HepG2 (cell line): Measurements from ENCODE around the gene SELENOW. TPM values are rescaled to one million over a fixed set of nuclear protein-coding genes. Genes with fewer than 3 reads are reported as not detected.

Source experiments
- CBFB ChIP-seq: sonication (generic); formaldehyde crosslinking; IDR thresholded peaks from 2 replicates; pipeline ENCODE4 v1.4.0; 2020; ENCODE audit warnings: missing genetic modification reagents
- CHCHD3 ChIP-seq: sonication (generic); formaldehyde crosslinking; IDR thresholded peaks from 2 replicates; pipeline ENCODE4 v1.8.0; 2022; ENCODE audit warnings: mild to moderate bottlenecking, missing genetic modification reagents, moderate library complexity
- FOXJ3 ChIP-seq: sonication (generic); formaldehyde crosslinking; IDR thresholded peaks from 2 replicates; pipeline ENCODE4 v1.4.0; 2020; ENCODE audit warnings: missing genetic modification reagents, mild to moderate bottlenecking, borderline replicate concordance
- KDM5B ChIP-seq: sonication (generic); formaldehyde crosslinking; IDR thresholded peaks from 2 replicates; pipeline ENCODE4 v1.4.0; 2020; ENCODE audit warnings: missing genetic modification reagents, mild to moderate bottlenecking, borderline replicate concordance
- MAF1 ChIP-seq: sonication (generic); formaldehyde crosslinking; IDR thresholded peaks from 2 replicates; pipeline ENCODE4 v1.5.0; 2020; ENCODE audit warnings: missing genetic modification reagents, borderline replicate concordance
- U2AF2 ChIP-seq: fragments of 200-400 bp; formaldehyde crosslinking; IDR thresholded peaks from 2 replicates; pipeline ENCODE4 v1.6.1; 2017; ENCODE audit warnings: low read depth, mild to moderate bottlenecking, low read length
- ZNF446 ChIP-seq: sonication (generic); formaldehyde crosslinking; IDR thresholded peaks from 2 replicates; pipeline ENCODE4 v1.5.0; 2020; ENCODE audit warnings: mild to moderate bottlenecking, missing genetic modification reagents
- ZNF549 ChIP-seq: sonication (generic); formaldehyde crosslinking; IDR thresholded peaks from 2 replicates; pipeline ENCODE4 v1.5.0; 2020; ENCODE audit warnings: missing genetic modification reagents
- polyA plus RNA-seq, 8 experiments: library from polyadenylated mRNA; depleted of rRNA in 3 of 8; stranded (reverse) in 7 of 8; unstranded in 1 of 8; fragments of >200 nt; fragmentation: Illumina TruSeq in 4 of 8; extraction: Trizol in 4 of 8; gene quantifications; 2 replicates each; pipeline versions ENCODE4 v1.2.1 to v1.2.3, GENCODE V29; 2011 to 2016; ENCODE audit warnings: low read depth in 4 of 8, missing spikeins in 1 of 8, mixed read lengths in 1 of 8; ENCODE audit not compliant: insufficient read depth in 1 of 8
- total RNA-seq, 5 experiments: library from RNA; depleted of rRNA; stranded (reverse); fragments of >200 nt; fragmentation: Illumina TruSeq; extraction: Trizol; gene quantifications; 2 replicates each; pipeline ENCODE4 v1.2.3, GENCODE V29; 2016; ENCODE audit warnings: low read depth in 1 of 5
- TF ChIP-seq, protein P1 (sequence below): sonication (generic); formaldehyde crosslinking; IDR thresholded peaks from 2 replicates; pipeline ENCODE4 v1.5.0; 2020; ENCODE audit warnings: missing genetic modification reagents
- TF ChIP-seq, protein P2 (sequence below): sonication (generic); formaldehyde crosslinking; IDR thresholded peaks from 2 replicates; pipeline ENCODE4 v1.8.1; 2023; ENCODE audit warnings: missing genetic modification reagents, mild to moderate bottlenecking, borderline replicate concordance
- TF ChIP-seq, protein P3 (sequence below): sonication (generic); formaldehyde crosslinking; IDR thresholded peaks from 2 replicates; pipeline ENCODE4 v1.4.0; 2020; ENCODE audit warnings: missing genetic modification reagents
- TF ChIP-seq, protein P4 (sequence below): sonication (generic); formaldehyde crosslinking; conservative IDR thresholded peaks from 2 replicates; pipeline ENCODE4 v1.8.0; 2022; ENCODE audit warnings: mild to moderate bottlenecking, moderate library complexity, missing genetic modification reagents
- TF ChIP-seq, protein P5 (sequence below): sonication (generic); formaldehyde crosslinking; IDR thresholded peaks from 2 replicates; pipeline ENCODE4 v1.4.0; 2020; ENCODE audit warnings: mild to moderate bottlenecking, missing genetic modification reagents
- TF ChIP-seq, protein P6 (sequence below): sonication (generic); formaldehyde crosslinking; IDR thresholded peaks from 2 replicates; pipeline ENCODE4 v1.4.0; 2020; ENCODE audit warnings: missing genetic modification reagents

The SELENOW gene
- total and polyA plus RNA-seq, 2 of the 13 experiments (the other 11 are each of a cell fraction or from before 2014, with no cell fraction given): 50.3 to 64.7 TPM

DNA sequence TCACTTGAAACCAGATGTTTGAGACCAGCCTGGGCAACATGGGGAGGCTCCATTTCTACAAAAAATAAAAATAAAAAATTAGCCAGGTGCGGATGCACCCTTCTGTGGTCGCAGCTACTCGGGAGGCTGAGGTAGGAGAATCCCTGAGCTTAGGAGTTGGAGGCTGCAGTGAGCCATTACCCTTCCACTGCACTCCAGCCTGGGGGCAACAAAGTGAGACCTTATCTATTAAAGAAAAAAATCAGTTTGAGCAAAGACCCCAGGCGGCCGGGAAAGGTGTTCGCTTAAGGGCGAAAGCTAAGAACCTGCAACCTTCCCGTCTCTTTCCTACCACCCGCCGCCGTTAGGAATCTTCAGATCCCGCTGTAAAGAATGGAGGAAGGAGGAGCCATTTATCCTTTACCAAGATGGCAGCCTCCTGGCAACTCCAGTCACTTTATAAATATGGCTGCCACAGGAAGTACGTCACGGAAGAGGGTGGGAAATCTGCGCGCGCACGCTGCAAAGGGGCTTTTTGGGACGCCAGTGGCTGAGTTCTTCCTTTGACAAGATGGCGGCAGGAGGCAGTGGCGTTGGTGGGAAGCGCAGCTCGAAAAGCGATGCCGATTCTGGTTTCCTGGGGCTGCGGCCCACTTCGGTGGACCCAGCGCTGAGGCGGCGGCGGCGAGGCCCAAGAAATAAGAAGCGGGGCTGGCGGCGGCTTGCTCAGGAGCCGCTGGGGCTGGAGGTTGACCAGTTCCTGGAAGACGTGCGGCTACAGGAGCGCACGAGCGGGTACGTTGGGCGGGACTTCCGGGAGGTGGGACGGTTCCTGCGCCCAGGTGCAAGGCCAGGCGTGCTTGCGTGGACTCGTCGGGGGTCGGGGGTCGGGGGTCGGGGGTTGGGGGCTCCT, 33.2 kb upstream of the SELENOW start, which contains the start of gene NOP53 (continued):
- TF ChIP-seq CBFB (CRISPR knock-in tag) (no peak; the same call in 1 of the 2 replicates), ZNF446 (CRISPR knock-in tag) (no peak), FOXJ3 (CRISPR knock-in tag) (no peak), KDM5B (CRISPR knock-in tag) (0 out of 2 replicates have a peak, but pooled peaks have one; percentile 57), MAF1 (CRISPR knock-in tag) (peak; percentile 39; the same call in 1 of the 2 replicates), ZNF549 (no peak), CHCHD3 (CRISPR knock-in tag) (no peak), U2AF2 (no peak)
- TF ChIP-seq, protein P1, sequence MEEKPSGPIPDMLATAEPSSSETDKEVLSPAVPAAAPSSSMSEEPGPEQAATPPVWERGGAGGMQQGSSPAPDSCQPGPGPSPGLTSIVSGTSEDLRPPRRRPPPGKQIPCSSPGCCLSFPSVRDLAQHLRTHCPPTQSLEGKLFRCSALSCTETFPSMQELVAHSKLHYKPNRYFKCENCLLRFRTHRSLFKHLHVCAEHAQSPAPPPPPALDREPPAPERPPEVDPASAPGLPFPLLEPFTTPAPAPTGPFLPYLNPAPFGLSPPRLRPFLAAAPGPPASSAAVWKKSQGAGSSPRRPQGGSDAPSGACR (CRISPR knock-in tag): no peak
- TF ChIP-seq, protein P2, sequence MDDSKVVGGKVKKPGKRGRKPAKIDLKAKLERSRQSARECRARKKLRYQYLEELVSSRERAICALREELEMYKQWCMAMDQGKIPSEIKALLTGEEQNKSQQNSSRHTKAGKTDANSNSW (CRISPR knock-in tag): peak; percentile 86; the same call in 1 of the 2 replicates
- TF ChIP-seq, protein P3, sequence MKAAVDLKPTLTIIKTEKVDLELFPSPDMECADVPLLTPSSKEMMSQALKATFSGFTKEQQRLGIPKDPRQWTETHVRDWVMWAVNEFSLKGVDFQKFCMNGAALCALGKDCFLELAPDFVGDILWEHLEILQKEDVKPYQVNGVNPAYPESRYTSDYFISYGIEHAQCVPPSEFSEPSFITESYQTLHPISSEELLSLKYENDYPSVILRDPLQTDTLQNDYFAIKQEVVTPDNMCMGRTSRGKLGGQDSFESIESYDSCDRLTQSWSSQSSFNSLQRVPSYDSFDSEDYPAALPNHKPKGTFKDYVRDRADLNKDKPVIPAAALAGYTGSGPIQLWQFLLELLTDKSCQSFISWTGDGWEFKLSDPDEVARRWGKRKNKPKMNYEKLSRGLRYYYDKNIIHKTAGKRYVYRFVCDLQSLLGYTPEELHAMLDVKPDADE (CRISPR knock-in tag): no peak
- TF ChIP-seq, protein P4, sequence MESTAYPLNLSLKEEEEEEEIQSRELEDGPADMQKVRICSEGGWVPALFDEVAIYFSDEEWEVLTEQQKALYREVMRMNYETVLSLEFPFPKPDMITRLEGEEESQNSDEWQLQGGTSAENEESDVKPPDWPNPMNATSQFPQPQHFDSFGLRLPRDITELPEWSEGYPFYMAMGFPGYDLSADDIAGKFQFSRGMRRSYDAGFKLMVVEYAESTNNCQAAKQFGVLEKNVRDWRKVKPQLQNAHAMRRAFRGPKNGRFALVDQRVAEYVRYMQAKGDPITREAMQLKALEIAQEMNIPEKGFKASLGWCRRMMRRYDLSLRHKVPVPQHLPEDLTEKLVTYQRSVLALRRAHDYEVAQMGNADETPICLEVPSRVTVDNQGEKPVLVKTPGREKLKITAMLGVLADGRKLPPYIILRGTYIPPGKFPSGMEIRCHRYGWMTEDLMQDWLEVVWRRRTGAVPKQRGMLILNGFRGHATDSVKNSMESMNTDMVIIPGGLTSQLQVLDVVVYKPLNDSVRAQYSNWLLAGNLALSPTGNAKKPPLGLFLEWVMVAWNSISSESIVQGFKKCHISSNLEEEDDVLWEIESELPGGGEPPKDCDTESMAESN (CRISPR knock-in tag): 0 out of 2 replicates have a peak, but pooled peaks have one; percentile 55
- TF ChIP-seq, protein P5, sequence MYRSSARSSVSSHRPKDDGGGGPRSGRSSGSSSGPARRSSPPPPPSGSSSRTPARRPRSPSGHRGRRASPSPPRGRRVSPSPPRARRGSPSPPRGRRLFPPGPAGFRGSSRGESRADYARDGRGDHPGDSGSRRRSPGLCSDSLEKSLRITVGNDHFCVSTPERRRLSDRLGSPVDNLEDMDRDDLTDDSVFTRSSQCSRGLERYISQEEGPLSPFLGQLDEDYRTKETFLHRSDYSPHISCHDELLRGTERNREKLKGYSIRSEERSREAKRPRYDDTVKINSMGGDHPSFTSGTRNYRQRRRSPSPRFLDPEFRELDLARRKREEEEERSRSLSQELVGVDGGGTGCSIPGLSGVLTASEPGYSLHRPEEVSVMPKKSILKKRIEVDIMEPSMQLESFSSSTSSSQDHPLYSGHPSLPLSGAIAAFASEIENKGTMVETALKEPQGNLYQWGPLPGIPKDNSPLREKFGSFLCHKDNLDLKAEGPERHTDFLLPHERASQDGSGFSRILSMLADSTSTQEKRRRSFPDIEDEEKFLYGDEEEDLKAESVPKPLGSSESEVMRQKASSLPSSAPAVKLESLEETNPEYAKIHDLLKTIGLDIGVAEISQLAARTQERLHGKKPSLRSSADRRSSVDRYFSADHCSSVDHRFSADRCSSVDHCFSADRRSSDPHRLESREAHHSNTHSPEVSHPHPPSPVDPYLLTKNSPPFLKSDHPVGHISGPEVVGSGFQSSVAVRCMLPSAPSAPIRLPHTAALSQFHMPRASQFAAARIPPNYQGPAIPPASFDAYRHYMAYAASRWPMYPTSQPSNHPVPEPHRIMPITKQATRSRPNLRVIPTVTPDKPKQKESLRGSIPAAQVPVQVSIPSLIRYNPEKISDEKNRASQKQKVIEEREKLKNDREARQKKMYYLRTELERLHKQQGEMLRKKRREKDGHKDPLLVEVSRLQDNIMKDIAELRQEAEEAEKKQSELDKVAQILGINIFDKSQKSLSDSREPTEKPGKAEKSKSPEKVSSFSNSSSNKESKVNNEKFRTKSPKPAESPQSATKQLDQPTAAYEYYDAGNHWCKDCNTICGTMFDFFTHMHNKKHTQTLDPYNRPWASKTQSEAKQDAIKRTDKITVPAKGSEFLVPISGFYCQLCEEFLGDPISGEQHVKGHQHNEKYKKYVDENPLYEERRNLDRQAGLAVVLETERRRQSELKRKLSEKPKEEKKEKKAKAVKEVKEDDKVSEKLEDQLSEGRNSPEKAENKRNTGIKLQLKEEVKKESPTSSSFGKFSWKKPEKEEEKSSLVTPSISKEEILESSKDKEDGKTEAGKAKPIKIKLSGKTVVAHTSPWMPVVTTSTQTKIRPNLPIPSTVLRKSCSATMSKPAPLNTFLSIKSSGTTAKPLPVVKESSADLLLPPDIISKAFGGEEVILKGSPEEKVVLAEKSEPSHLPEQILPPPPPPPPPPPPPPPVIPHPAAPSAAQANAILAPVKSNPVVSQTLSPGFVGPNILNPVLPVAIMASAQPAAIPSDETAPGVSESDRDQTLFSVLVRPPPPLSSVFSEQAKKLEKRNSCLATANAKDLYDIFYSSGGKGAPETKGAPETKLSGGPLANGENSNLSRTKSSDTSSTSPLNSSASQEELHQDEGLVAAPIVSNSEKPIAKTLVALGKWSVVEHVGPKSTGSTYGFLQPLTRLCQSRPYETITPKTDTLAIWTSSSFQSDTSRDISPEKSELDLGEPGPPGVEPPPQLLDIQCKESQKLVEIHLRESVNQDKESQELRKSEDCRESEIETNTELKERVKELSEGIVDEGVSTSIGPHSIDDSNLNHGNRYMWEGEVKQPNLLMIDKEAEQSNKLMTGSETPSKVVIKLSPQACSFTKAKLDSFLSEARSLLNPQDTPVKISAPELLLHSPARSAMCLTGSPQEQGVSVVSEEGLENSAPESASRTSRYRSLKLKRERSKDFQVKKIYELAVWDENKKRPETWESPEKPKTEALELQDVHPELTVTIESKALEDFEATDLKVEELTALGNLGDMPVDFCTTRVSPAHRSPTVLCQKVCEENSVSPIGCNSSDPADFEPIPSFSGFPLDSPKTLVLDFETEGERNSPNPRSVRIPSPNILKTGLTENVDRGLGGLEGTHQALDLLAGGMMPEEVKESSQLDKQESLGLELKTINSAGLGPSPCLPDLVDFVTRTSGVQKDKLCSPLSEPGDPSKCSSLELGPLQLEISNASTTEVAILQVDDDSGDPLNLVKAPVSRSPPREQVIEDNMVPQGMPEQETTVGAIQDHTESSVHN (CRISPR knock-in tag): no peak
- TF ChIP-seq, protein P6, sequence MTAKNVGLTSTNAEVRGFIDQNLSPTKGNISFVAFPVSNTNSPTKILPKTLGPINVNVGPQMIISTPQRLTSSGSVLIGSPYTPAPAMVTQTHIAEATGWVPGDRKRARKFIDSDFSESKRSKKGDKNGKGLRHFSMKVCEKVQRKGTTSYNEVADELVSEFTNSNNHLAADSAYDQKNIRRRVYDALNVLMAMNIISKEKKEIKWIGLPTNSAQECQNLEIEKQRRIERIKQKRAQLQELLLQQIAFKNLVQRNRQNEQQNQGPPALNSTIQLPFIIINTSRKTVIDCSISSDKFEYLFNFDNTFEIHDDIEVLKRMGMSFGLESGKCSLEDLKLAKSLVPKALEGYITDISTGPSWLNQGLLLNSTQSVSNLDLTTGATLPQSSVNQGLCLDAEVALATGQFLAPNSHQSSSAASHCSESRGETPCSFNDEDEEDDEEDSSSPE (CRISPR knock-in tag): 0 out of 2 replicates have a peak, but pooled peaks have one; percentile 17
